Karpas-422 (cell line): ENCODE results near the gene DRC7. TPM values are rescaled to one million over a fixed set of nuclear protein-coding genes. Genes with fewer than 3 reads are reported as not detected.

Experiments used
- DNase-seq: peaks from one replicate; pipeline ENCODE4 v3.0.0-alpha.2; 2015
- H2AFZ ChIP-seq: fragments of 200-600 bp; sonication (generic); 2 replicates; pipeline ENCODE4 v1.6.1; 2014; ENCODE audit warnings: antibody characterized with exemption, low read length, mixed read lengths
- H3K27ac ChIP-seq: fragments of 200-600 bp; sonication (generic); 2 replicates; pipeline ENCODE4 v1.5.1; 2014; ENCODE audit warnings: mild to moderate bottlenecking, low read length, moderate library complexity
- H3K27me3 ChIP-seq: fragments of 200-600 bp; sonication (generic); 2 replicates; pipeline ENCODE4 v1.6.1; 2014; ENCODE audit warnings: low read length, mixed read lengths
- H3K36me3 ChIP-seq: fragments of 200-600 bp; sonication (generic); 2 replicates; pipeline ENCODE4 v1.6.1; 2014; ENCODE audit warnings: low read length, mixed read lengths; ENCODE audit not compliant: insufficient read depth
- H3K4me1 ChIP-seq: fragments of 200-600 bp; sonication (generic); 2 replicates; pipeline ENCODE4 v1.6.1; 2014; ENCODE audit warnings: mild to moderate bottlenecking, low read length, mixed read lengths
- H3K4me2 ChIP-seq: fragments of 200-600 bp; sonication (generic); 2 replicates; pipeline ENCODE4 v1.6.1; 2014; ENCODE audit warnings: low read length, low read depth, mild to moderate bottlenecking; ENCODE audit not compliant: poor library complexity, severe bottlenecking
- H3K4me3 ChIP-seq: fragments of 200-600 bp; sonication (generic); 2 replicates; pipeline ENCODE4 v1.5.1; 2014; ENCODE audit warnings: mild to moderate bottlenecking, antibody characterized with exemption, low read length, mixed read lengths
- H3K79me2 ChIP-seq: fragments of 200-600 bp; sonication (generic); 2 replicates; pipeline ENCODE4 v1.6.1; 2014; ENCODE audit warnings: mild to moderate bottlenecking, low read length, mixed read lengths
- H3K9ac ChIP-seq: fragments of 200-600 bp; sonication (generic); 2 replicates; pipeline ENCODE4 v1.6.0; 2014; ENCODE audit warnings: low read length
- H3K9me2 ChIP-seq: fragments of 200-600 bp; sonication (generic), shearing (Covaris generic); replicated peaks from 2 replicates; pipeline ENCODE4 v1.6.0; 2014; ENCODE audit warnings: mild to moderate bottlenecking, low read length, moderate library complexity; ENCODE audit not compliant: insufficient read depth
- H3K9me3 ChIP-seq: fragments of 300-700, 200-600 bp; sonication (generic); 2 replicates; pipeline ENCODE4 v1.6.1; 2014; ENCODE audit warnings: low read length, mixed read lengths
- H4K20me1 ChIP-seq: fragments of 200-600 bp; sonication (generic); 2 replicates; pipeline ENCODE4 v1.6.1; 2014; ENCODE audit warnings: mild to moderate bottlenecking, antibody characterized with exemption, low read length, low read depth; ENCODE audit not compliant: insufficient read depth
- total RNA-seq: library from RNA; depleted of rRNA; stranded (reverse); fragments of >200 nt; shearing (Covaris generic); gene quantifications from 2 replicates; pipeline ENCODE4 v1.2.3, GENCODE V29; 2014; ENCODE audit warnings: low replicate concordance; rRNA removed

Gene DRC7
- total RNA-seq: not detected in 2 replicates

- no peak within 1 kb of the TSS for H3K9ac ChIP-seq
Measured at GRCh38 chr16:57694725-57695679, at the start of gene DRC7. DRC7 (plus strand) TSS chr16:57694806; CDS start chr16:57697950, 3,144 bp downstream.

GRCh38 chr16:57645169-57645568 is 49.4 kb upstream of the DRC7 start:
- Histone ChIP-seq H2AFZ (no peak overlapping the region), H3K27me3 (no peaks in the 10 kb centered on the region), H3K4me3 (no peak overlapping the region), H3K79me2 (no peaks in the 10 kb centered on the region), H3K36me3 (no peaks in the 10 kb centered on the region), H3K9me3 (no peaks in the 10 kb centered on the region), H3K4me1 (no peaks in the 10 kb centered on the region), H3K9me2 (no peaks in the 10 kb centered on the region), H3K27ac (no peak overlapping the region), H3K9ac (no peak overlapping the region), H3K4me2 (no peak overlapping the region), H4K20me1 (no peaks in the 10 kb centered on the region)
- no peak for DNase-seq

More at GRCh38 chr16:57694725-57695679, at the start of gene DRC7:
- Histone ChIP-seq H3K4me2 (no peak within 1 kb of the TSS), H3K27me3 (no peaks in the 10 kb centered on the region), H3K36me3 (no peaks in the 10 kb centered on the region), H4K20me1 (no peaks in the 10 kb centered on the region), H2AFZ (no peak within 1 kb of the TSS), H3K4me1 (no peaks in the 10 kb centered on the region), H3K9me3 (no peaks in the 10 kb centered on the region), H3K4me3 (no peak within 1 kb of the TSS), H3K27ac (no peak within 1 kb of the TSS), H3K79me2 (no peaks in the 10 kb centered on the region), H3K9me2 (no peaks in the 10 kb centered on the region)
- peak; percentile 69 for DNase-seq

GRCh38 chr16:57645691-57646387 is 48.8 kb upstream of the DRC7 start:
- no peak overlapping the region for H3K9ac ChIP-seq
- no peaks in the 10 kb centered on the region for H3K9me3 ChIP-seq
- H3K4me1 ChIP-seq: no peaks in the 10 kb centered on the region
- no peaks in the 10 kb centered on the region for H3K36me3 ChIP-seq
- no peak overlapping the region for H3K27ac ChIP-seq
- no peak overlapping the region for H2AFZ ChIP-seq
- no peaks in the 10 kb centered on the region for H4K20me1 ChIP-seq
- no peak overlapping the region for H3K4me2 ChIP-seq
- H3K4me3 ChIP-seq: no peak overlapping the region
- no peaks in the 10 kb centered on the region for H3K79me2 ChIP-seq
- DNase-seq: no peak
- H3K9me2 ChIP-seq: no peaks in the 10 kb centered on the region
- H3K27me3 ChIP-seq: no peaks in the 10 kb centered on the region

- H2AFZ ChIP-seq: no peak overlapping the region
- H3K9me3 ChIP-seq: no peaks in the 10 kb centered on the region
- no peak for DNase-seq
- H4K20me1 ChIP-seq: no peaks in the 10 kb centered on the region
- no peak overlapping the region for H3K4me3 ChIP-seq
- H3K4me2 ChIP-seq: no peak overlapping the region
- no peak overlapping the region for H3K9ac ChIP-seq
- H3K27me3 ChIP-seq: no peaks in the 10 kb centered on the region
- no peaks in the 10 kb centered on the region for H3K79me2 ChIP-seq
- H3K4me1 ChIP-seq: no peaks in the 10 kb centered on the region
- H3K9me2 ChIP-seq: no peaks in the 10 kb centered on the region
- no peak overlapping the region for H3K27ac ChIP-seq
- H3K36me3 ChIP-seq: no peaks in the 10 kb centered on the region
Measured at GRCh38 chr16:57646388-57647039, 48.1 kb upstream of the DRC7 start.

- no peaks in the 10 kb centered on the region for H4K20me1 ChIP-seq
- no peak for DNase-seq
- H3K27me3 ChIP-seq: no peaks in the 10 kb centered on the region
- H3K4me1 ChIP-seq: no peaks in the 10 kb centered on the region
- H3K27ac ChIP-seq: no peak overlapping the region
- no peaks in the 10 kb centered on the region for H3K9me3 ChIP-seq
- no peaks in the 10 kb centered on the region for H3K9me2 ChIP-seq
- no peaks in the 10 kb centered on the region for H3K36me3 ChIP-seq
- H3K9ac ChIP-seq: no peak overlapping the region
- no peak overlapping the region for H2AFZ ChIP-seq
- no peak overlapping the region for H3K4me2 ChIP-seq
- H3K4me3 ChIP-seq: no peak overlapping the region
- no peaks in the 10 kb centered on the region for H3K79me2 ChIP-seq
Measured at GRCh38 chr16:57647136-57647875, 47.3 kb upstream of the DRC7 start.

- peak; percentile 47 for DNase-seq
- H3K27ac ChIP-seq: no peak overlapping the region
Measured at GRCh38 chr16:57648125-57648524, 46.5 kb upstream of the DRC7 start.

GRCh38 chr16:57648581-57649442 is 45.8 kb upstream of the DRC7 start:
- H3K27ac ChIP-seq: no peak overlapping the region

More at GRCh38 chr16:57648125-57648524, 46.5 kb upstream of the DRC7 start:
- Histone ChIP-seq H4K20me1 (no peaks in the 10 kb centered on the region), H3K4me1 (no peaks in the 10 kb centered on the region), H3K4me3 (no peak overlapping the region), H3K9ac (no peak overlapping the region), H3K79me2 (no peaks in the 10 kb centered on the region), H3K9me2 (no peaks in the 10 kb centered on the region), H3K36me3 (no peaks in the 10 kb centered on the region), H2AFZ (no peak overlapping the region), H3K9me3 (no peaks in the 10 kb centered on the region), H3K4me2 (no peak overlapping the region), H3K27me3 (no peaks in the 10 kb centered on the region)

More at GRCh38 chr16:57648581-57649442, 45.8 kb upstream of the DRC7 start:
- H3K9ac ChIP-seq: no peak overlapping the region
- no peak overlapping the region for H2AFZ ChIP-seq
- peak; percentile 93 for DNase-seq
- no peaks in the 10 kb centered on the region for H4K20me1 ChIP-seq
- no peaks in the 10 kb centered on the region for H3K9me3 ChIP-seq
- no peaks in the 10 kb centered on the region for H3K9me2 ChIP-seq
- no peak overlapping the region for H3K4me2 ChIP-seq
- no peaks in the 10 kb centered on the region for H3K27me3 ChIP-seq
- no peaks in the 10 kb centered on the region for H3K79me2 ChIP-seq
- H3K36me3 ChIP-seq: no peaks in the 10 kb centered on the region
- no peaks in the 10 kb centered on the region for H3K4me1 ChIP-seq
- H3K4me3 ChIP-seq: no peak overlapping the region
